ENCODE results near the gene HOXD11.

Gene HOXD11

DNA sequence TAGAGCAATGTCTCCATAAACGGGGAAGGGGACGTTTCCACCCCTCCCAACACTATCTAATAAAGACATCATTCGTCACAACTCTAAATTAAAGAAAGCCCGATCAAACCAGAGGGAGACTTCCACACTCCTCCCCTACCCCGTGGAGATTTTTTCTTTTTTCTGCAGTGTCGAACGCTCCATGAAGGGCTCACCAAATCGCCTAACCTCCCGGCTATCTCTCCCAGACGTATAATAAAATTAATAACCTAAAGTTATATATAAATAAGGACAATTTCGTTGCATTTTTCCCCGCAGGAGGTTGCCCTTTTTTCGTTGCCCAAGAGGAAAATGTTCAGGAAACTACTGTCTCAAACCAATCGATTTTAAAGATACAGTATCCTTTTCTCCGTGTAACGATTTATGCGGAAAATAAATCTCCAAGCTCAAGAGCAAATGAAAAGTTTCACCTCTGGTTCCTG, 25.7 kb upstream of the HOXD11 start:
- DNase-seq (ENCODE audit: low read depth in 2 of 3, low spot score in 1 of 3) = no peak

DNA sequence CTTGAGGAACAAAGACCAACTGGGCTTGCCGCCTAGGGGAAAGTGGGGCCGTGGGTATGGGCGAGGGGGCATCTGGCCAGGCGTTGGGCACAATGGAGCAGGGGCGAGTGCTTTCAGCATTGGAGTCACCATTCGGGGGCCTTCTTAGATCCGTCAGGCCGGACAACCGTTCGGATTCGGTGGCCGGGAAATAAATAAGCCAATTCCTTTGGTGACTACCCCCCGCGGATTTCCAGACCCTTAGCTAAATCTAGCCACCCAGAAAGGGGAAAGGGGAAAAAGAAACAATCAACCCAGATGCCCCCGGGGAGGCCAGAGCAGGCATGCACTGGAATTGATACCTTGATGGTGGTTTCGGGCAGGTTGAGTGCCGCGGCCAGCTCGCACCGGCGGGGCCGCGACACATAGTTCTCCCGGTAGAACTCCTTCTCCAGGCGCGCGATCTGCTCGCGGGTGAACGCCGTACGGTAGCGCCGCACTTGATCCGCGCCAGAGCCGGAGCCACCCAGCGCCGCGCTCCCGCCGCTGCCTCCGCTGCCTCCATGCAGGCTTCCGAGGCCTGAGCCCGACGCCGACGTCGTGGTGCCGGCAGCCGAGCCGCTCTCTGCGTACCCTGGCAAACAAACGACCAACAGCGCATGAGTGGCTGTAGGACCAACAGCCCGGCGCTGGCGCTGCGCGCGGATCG, 25.1 kb upstream of the HOXD11 start:
- no peak for DNase-seq (ENCODE audit: low read depth in 2 of 3, low spot score in 1 of 3)

DNA sequence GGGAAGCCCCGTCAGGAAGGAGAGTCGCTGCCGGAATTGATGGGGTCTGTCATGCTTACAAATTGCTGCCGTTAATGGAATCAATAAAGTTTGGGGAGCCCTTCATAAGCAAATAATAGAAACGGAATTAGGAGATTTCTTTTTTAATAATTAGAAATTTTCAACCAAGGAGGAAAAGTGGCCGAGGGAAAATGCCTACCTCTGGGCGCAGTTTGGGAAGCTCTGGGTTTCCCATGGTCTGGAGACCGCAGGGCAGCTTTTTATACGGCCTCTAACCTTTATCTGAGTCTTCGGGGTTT, 24.6 kb upstream of the HOXD11 start:
- no peak for DNase-seq (ENCODE audit: low read depth in 2 of 3, low spot score in 1 of 3)

DNA sequence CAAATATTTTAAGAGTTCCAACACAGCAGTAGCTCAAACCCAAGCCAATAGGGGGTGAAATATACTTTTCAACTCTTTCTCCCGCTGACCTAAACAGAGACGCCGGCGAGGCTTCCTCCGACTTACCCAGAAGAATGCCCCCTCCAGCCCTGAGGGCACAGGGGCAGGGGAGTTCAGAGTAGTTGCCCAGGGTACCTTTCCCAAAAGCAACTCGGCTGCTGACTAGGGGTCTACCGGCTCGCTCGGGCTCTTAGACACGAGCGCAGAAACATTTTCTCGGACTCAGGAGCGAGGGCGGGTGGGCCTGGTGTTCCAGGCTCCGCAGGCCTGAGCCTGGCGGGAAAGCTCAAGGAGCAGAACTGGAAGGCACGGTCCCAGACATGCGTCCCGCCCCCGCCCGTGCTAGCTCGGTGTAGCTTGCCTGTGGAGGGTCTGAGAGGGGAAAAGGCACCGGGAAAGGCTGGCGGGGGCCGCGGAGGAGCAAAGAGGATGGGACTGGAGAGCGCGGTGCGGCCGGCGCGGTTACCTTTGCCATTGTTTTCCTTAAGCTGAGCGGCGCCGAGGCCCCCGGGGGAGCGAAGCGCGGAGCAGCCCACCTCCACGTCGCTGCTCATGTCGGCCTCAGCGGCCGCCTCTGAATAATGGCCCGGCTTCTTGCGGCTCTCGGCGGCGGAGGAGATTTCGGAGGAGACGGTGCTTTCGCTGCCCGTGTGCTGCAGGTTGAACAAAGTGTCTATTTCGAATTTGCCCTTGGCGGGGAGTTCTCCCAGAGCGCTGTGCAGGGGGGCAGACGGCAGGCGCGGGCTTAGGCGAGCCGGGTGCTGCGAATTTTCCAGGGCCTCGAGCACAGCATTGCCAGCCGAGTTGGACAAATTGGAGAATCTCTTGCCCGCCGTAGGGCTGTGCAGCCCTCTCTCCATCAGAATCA, 24.0 kb upstream of the HOXD11 start:
- DNase-seq (ENCODE audit: low read depth in 2 of 3, low spot score in 1 of 3) = no peak

DNA sequence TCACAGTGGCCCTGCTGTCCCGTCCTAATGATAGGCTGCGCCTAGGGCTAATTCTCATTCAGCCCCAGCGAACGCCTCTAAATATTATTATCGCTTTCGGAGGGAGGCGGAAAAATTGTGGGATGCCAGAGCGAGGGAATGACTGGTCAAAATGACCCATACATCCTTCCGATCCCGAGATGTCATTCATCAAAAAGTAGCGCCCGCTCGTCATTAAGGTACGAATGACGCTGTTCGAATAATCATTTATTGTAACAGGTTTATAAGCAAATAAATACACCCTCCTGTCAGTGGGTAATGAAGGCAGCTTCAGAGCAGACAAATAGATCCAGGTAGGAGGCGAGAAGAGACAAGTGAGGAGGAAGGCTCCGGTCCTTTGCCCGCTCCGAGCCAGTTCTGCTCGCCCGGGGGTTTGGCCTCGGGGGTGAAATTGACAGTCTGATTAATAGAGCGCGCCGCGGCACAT, 23.3 kb upstream of the HOXD11 start, which contains the start of gene EVX2:
Gene EVX2, minus strand, starts transcription at position 167 of the 466 bp plus-strand sequence. CDS start 186 bp downstream, outside the sequence.
- DNase-seq (ENCODE audit: low read depth in 2 of 3, low spot score in 1 of 3) = no peak

DNA sequence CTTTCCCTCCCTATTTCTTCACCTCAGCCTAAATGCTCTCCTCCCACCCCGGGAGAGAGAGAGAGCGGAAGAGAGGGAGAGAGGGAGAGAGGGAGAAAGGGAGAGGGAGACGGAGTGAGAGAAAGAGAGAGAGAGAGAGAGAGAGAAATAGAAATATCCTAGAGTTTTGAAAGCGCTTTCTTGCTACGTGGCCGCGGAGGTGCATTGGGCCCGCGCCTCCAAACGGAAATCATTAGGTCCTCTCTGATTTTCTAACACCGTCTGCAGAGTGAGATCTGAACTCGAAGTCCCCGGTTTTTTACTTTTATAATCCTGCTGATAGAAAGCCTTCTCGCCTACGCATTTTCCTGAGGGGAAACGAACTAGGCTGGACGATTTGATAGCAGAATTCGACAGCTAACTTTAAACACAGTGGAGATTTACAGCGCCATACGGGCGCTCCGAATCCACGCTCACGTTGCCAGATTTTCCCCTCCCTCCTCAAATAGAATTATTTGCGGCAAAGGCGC, 22.4 kb upstream of the HOXD11 start:
- DNase-seq (ENCODE audit: low read depth in 2 of 3, low spot score in 1 of 3) = no peak

DNA sequence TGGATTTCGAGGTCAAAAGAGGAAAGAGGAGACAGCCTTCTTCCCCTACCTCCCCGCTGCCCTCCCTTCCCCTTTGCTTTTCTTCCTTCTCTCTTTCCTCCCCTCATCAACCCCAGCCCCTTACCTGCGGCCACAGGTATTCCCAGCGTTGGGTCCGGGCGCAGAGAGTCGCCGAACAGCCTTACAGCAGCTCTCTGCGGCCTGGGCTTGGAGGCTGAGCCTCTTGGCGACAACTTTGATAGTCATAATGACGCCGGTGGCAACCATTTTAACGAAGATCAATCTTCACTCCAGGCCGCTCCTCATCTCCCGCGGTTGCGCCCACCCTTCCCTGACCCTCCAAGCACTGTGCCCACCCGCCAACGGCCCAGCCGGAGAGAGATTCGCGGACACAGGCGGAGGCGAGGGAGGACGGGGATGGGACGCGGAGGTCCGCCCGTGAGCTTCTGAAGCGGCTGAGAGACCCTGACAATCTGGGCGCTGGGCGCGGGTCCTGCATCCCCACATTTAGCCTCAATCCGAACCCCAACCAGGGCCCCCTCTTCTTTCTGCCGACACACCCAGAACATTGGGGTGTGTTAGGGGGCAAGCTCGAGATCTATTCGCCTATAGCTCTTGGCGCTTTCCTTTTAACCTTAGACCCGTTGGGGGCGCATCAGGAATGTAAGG, 21.8 kb upstream of the HOXD11 start:
- no peak for DNase-seq (ENCODE audit: low read depth in 2 of 3, low spot score in 1 of 3)

DNA sequence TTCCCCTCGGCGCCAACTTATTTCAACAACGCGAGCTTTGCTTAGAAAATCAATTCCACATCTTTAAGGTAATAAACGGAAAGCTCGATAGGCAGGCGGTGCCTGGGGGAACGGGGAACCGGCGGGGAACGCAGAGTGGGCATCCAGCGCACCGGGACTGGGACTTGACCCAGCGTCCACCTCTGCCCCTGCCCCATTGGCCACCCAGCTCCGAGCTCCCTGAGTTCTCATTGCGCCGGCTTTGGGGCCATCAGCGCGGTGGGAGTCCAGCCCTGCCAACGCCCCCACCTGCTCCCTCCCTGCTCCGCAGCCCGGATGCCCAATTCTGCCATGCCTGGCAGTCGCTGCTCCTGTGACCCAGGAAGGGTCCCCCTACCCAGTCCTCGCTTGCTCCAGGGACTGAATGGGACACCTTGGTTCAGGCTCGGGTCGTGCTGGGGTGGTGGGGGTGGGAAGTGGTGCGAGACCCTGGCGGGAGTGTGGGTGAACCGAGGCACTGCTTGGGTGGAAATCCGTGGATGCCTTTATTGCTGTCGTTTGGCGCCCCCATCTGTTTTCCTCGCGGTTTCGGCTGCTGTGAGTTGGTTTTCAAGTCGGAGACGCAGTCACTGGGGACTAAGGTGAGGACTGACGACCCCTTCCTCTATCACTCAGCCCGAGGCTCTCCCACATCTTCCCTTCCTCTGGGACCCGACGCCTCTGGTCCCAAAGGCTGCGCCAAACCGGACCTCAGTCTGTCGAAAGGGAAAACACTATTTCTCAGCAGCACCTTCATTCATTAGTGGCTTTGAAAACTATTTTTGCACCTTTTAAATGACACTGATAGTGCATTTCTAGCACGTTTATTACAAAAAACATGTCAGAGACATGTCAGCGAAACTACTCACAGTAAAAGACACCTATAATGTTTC, 21.0 kb upstream of the HOXD11 start:
- no peak for DNase-seq (ENCODE audit: low read depth in 2 of 3, low spot score in 1 of 3)

DNA sequence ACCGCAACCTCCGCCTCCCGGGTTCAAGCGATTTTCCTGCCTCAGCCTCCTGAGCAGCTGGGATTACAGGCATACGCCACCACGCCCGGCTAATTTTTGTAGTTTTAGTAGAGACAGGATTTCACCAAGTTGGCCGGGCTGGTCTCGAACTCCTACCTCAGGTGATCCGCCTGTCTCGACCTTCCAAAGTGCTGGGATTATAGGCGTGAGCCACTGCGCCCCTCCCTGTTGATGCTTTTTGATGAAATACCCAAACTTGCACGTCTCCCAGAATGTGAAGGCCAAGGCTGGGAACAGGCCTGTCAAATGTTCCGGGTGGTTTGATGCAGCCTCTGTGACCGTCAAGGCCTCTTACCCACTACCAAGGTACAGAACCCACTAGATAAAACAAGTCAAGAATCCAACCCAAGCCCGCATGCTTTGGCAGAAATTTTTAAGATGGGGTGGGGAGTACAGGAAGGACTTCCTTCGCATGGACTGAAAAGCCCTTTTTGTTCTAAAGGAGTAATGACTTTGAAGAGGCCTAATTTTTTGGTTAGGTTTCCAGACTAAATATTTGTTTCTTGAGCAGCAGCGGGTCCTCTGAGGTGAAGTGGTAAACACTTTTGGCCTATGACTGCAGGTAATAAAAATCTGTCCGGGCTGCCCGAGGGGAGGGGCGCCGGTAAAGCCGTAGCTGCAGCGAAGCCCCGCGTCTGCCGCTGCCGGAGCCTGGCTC, 19.6 kb upstream of the HOXD11 start:
- no peak for DNase-seq (ENCODE audit: low read depth in 2 of 3, low spot score in 1 of 3)

DNA sequence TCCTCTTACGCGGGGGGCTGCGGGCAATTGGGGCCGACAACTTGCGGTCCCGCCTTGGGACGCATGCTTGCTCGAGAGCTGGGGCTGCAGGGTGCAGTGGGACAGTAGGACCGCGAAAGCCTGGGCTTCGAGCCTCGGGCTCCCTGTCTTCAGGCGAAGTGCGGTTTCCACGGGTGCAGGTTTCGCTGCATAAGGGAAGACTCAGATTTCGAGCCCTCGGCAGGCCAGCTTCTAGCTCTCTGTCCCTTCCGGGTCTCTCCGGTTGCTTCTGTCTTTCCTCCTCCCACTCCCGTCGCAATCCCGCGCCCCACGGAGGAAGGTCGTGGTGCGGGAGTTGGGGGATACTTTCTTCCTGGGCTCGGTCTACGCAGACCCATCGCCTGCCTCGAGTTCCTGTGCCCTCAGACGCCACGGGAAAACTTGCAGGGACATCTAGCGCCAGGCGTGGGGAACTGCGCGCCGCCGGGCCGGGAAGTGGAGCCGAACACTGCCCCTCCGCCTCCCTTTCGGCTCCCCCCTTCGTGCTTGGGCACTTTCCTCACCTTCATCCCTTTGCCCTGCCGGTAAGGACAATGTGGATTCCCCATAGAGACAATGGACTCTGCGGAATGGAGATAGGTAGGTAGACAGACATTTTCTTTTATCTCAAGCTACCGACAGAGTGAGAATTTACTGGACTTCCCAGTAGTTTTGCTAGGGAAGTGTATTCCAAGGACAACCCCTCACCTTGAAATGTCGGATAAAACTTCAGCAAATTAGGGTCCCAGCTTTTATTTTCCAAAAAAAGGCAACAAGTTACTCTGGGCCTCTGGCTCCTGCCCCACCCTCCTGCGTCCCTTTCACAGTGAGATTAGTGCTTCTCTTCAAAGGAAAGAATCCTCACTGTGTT, 18.8 kb upstream of the HOXD11 start:
- no peak for DNase-seq (ENCODE audit: low read depth in 2 of 3, low spot score in 1 of 3)

DNA sequence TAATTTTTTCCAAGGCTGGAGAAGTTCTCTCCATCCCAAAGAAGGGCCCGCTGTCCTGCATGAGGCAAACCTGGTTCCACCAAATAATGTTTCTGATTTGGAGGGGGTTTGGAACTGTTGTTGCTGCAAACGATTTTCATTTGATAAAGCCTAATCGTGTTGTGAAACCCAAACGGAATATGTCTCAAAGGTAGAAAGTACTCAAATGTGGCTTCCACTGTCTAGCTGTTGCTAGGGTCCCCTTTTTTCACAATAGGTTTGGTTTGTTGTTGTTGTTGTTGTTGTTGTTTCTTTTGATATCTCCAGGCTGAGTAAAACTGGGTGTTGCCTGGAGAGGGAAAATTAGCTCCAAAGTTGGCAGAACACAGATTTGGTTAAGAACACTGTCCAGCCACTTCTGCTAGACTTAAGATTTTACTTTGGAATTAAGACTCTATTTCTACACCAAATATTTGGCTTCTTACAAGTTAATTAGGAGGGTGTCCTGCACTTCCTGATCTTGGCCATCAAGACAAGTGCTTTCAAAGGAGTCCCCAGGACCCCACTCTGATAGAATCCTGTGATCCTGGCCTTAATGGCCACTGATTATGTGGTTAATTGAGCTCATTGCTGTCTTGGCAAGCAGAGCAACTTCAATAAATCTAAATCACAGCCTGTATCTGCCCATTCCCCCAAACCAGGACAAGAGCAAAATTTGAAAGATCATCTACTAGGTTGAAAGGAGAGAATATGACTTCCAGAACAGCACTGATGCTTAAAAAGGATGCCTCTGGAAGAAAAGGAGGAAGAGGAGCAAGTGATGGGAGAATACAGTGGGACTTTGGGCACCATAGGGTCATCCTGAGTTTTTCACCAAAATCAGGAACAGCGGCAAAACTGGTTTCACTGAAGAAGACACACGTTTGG, 17.9 kb upstream of the HOXD11 start:
- DNase-seq (ENCODE audit: low read depth in 2 of 3, low spot score in 1 of 3) = no peak

DNA sequence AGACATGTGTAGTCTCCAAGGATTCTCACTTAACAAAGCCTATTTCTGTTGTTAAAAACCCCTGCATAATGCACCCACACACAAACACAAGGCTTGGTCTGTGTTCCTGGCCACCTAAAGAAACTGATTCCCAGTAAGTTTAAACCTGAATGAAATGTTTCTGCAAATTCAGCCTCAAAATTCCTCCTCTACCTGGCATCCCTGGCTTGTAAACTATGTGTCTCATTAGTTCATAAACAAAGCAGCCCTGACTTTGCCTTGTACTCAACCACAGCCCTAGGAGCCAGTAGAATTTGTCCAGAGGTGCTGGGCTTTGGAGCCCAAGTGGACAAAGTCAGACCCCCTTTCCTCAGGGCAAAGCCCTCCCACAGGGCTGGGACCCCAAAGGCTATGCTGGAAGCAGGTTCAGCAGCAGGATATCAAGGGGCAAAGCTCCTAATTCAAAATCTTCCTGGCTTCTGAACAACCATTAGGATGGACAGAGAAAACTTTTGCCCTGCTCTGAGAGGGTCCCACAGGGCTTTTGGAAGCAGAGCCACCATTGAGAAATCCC, 17.2 kb upstream of the HOXD11 start:
- DNase-seq (ENCODE audit: low read depth in 2 of 3, low spot score in 1 of 3) = no peak

DNA sequence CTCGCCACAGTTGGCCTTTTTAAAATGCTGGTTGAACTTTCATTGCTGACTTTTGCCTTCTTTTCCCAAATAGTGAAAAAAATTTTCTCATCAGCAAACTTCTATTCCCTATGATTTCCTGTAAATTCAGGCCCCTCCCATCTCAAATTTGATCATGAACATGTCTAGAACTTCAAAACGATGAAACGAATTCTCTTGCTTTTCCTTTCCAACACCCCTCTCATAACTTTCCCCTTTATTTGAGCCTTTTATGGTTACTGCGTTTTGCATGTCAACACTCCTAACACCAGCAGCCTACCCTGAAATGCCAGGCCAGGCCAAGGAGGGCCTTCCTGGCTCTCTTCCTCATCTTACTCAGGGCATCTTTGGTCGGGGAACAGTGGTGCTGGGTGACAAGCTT, 16.2 kb upstream of the HOXD11 start:
- DNase-seq (ENCODE audit: low read depth in 2 of 3, low spot score in 1 of 3) = no peak

DNA sequence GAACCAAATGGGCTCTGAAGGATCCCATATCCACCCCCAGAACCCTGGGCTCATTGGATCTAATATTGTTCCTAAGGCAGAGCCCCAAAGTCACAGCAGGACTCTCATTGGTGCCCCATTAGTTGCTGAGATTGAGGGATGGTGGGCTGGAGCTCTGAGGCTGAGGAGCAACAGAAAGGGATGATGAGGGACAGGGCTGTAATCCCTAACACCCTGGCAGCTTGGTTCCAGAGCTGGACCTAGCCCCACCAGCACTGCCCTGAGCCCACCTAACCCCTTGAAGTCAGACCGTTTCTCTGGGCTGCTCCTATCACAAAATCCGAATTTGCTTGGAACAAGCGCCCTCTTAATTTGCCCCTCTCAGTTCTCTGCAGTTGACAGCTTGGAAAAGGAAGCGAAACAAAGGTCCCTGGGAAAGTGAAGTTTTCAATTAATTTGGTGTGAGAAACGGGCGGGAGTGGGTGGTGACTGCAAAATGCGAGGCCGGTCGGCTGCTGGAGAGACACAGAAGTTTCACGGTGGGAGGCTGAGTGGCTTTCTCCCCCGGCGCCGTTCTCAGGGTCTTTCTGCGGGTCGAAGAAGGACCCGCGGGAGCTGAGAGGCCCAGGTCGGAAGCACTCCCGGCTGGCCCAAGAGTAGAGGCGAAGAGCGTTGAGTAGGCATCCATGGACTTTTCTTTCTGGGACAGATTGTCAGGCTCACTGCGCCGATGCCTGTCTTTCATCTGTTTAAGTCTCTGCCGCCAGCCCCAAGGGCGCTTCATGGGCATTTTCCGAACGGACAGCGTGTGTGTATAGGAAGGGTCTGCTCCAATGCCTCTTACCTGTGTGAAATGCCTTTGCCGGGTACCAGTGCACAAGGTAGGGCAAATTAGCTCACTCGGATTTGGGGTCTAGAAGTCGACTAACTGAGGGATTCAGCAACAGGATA, 15.5 kb upstream of the HOXD11 start:
- DNase-seq (ENCODE audit: low read depth in 2 of 3, low spot score in 1 of 3) = no peak

DNA sequence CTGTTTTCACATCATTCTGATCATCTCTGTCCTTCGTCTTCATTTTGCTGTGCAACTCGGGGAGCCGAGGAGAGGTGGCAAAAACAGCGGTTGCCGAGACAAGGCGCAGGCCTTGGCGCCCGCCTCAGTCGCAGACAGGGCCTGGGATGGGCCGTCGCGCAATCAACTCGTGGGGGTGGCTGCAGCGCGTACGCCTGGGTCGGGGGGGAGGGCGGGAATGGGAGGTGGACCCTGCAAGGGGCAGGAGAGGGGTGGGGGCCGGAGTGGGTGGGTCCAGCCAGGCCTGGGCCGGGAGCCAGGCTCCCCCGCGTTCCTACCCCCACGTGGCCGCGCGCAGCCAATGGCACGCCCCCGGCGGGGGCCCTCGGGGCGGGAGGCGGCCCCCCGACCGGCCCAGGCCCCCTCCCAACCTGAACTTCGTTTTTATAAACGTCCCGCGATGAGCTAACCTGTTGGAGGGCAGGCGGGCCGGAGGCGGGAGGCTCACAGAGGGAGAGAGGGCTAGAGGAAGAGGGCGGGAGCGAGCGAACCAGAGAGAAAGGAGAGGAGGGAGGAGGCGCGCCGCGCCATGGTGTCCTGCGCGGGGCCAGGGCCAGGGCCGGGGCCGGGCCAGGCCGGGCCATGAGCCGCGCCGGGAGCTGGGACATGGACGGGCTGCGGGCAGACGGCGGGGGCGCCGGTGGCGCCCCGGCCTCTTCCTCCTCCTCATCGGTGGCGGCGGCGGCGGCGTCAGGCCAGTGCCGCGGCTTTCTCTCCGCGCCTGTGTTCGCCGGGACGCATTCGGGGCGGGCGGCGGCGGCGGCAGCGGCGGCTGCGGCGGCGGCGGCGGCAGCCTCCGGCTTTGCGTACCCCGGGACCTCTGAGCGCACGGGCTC, 14.6 kb upstream of the HOXD11 start, which contains the start of gene HOXD13:
Gene HOXD13, plus strand, starts transcription at position 452 of the 875 bp plus-strand sequence. Its CDS starts 170 bp downstream, at position 622.
- DNase-seq (ENCODE audit: low read depth in 2 of 3, low spot score in 1 of 3) = no peak
